SK-N-SH (cell line): ENCODE results near the gene CLIC3. TPM values are rescaled to one million over a fixed set of nuclear protein-coding genes. Genes with fewer than 3 reads are reported as not detected.

ENCODE experiments used
- CTCF ChIA-PET: fragments of 300-600, 350-600 bp; formaldehyde crosslinking; extraction: SDS; loops from one replicate; lab custom pipeline; 2021; lab: Yijun Ruan, JAX
- POLR2A ChIA-PET: fragments of 350-600 bp; sonication (Branson Sonifier 250); formaldehyde crosslinking; extraction: SDS; loops from one replicate; lab custom pipeline; 2020; ENCODE audit warnings: antibody characterized with exemption, inconsistent platforms; lab: Yijun Ruan, JAX
- DNase-seq: peaks from one replicate; pipeline ENCODE4 v3.0.0; 2012
- H2AFZ ChIP-seq: fragments of 200-600 bp; sonication (generic); 2 replicates; pipeline ENCODE4 v1.8.1; 2016; ENCODE audit warnings: antibody characterized with exemption, mild to moderate bottlenecking, low read depth
- H3F3A ChIP-seq: fragments of 200-600 bp; sonication (generic); replicated peaks from 2 replicates; pipeline ENCODE3; 2016; ENCODE audit warnings: antibody characterized with exemption, mild to moderate bottlenecking; ENCODE audit not compliant: insufficient read depth
- H3K27ac ChIP-seq, 2 experiments: fragments of 200-500 bp in 1 of 2; fragments of 200-600 bp in 1 of 2; sonication (Bioruptor generic) in 1 of 2; sonication (generic), shearing (Covaris generic) in 1 of 2; 2 replicates each; pipeline versions ENCODE4 v1.5.1 to v1.6.1; 2014 to 2016; ENCODE audit warnings: low read depth in 2 of 2, inconsistent platforms in 1 of 2, low read length in 1 of 2, mild to moderate bottlenecking in 1 of 2, mixed read lengths in 1 of 2
- H3K27me3 ChIP-seq: fragments of 200-600 bp; sonication (generic), shearing (Covaris generic); 2 replicates; pipeline ENCODE4 v1.6.1; 2016; ENCODE audit warnings: mixed run types; ENCODE audit not compliant: insufficient read depth
- H3K36me3 ChIP-seq, 2 experiments: fragments of 200-500 bp in 1 of 2; fragments of 200-600 bp in 1 of 2; sonication (Bioruptor generic) in 1 of 2; sonication (generic) in 1 of 2; replicated peaks in 1 of 2; 2 replicates each; pipeline versions ENCODE3 to v1.5.1; 2014 to 2016; ENCODE audit warnings: low read length in 1 of 2, mild to moderate bottlenecking in 1 of 2; ENCODE audit not compliant: insufficient read depth in 2 of 2, control insufficient read depth in 1 of 2
- H3K4me1 ChIP-seq, 2 experiments: fragments of 200-500 bp in 1 of 2; fragments of 200-600 bp in 1 of 2; sonication (Bioruptor generic) in 1 of 2; sonication (generic), shearing (Covaris generic) in 1 of 2; 2 replicates each; pipeline versions ENCODE4 v1.5.1 to v1.6.1; 2014 to 2016; ENCODE audit warnings: low read depth in 1 of 2, low read length in 1 of 2, mixed run types in 1 of 2; ENCODE audit not compliant: insufficient read depth in 2 of 2, control insufficient read depth in 1 of 2
- H3K4me2 ChIP-seq: fragments of 200-600 bp; sonication (generic), shearing (Covaris generic); 2 replicates; pipeline ENCODE4 v1.6.1; 2017; ENCODE audit warnings: mixed run types
- H3K4me3 ChIP-seq, 2 experiments: fragments of 200-500 bp in 1 of 2; fragments of 200-600 bp in 1 of 2; sonication (Bioruptor generic) in 1 of 2; sonication (generic), shearing (Covaris generic) in 1 of 2; 2 replicates each; pipeline versions ENCODE4 v1.5.1 to v1.8.1; 2014 to 2016; ENCODE audit warnings: low read depth in 2 of 2, inconsistent platforms in 1 of 2, low read length in 1 of 2, mild to moderate bottlenecking in 1 of 2, mixed read lengths in 1 of 2, moderate library complexity in 1 of 2
- H3K79me2 ChIP-seq: fragments of 200-600 bp; sonication (generic); 2 replicates; pipeline ENCODE4 v1.8.1; 2017; ENCODE audit warnings: mild to moderate bottlenecking; ENCODE audit not compliant: insufficient read depth
- H3K9ac ChIP-seq: fragments of 200-600 bp; sonication (generic); 2 replicates; pipeline ENCODE4 v1.6.1; 2017; ENCODE audit warnings: mixed run types
- H3K9me2 ChIP-seq: fragments of 200-600 bp; sonication (generic); 2 replicates; pipeline ENCODE4 v1.6.1; 2017; ENCODE audit warnings: mixed run types
- H3K9me3 ChIP-seq: fragments of 200-600 bp; sonication (generic); 2 replicates; pipeline ENCODE4 v1.6.1; 2017; ENCODE audit warnings: mixed run types, mild to moderate bottlenecking, moderate library complexity
- H4K20me1 ChIP-seq: fragments of 200-600 bp; sonication (generic); 2 replicates; pipeline ENCODE4 v1.6.1; 2017; ENCODE audit warnings: mild to moderate bottlenecking, mixed run types; ENCODE audit not compliant: insufficient read depth
- CHD2 ChIP-seq: fragments of 150-350 bp; IDR thresholded peaks from 2 replicates; pipeline ENCODE4 v1.6.1; 2018; ENCODE audit warnings: low read length; ENCODE audit not compliant: partially characterized antibody
- ELF1 ChIP-seq: IDR thresholded peaks from 2 replicates; pipeline ENCODE4 v1.4.0; 2012
- EP300 ChIP-seq, 2 experiments: IDR thresholded peaks; 2 replicates each; pipeline versions ENCODE4 v1.4.0 to v1.6.1; 2012; ENCODE audit warnings: borderline replicate concordance in 1 of 2, low read depth in 1 of 2, low read length in 1 of 2
- FOXJ3 ChIP-seq: sonication (generic); formaldehyde crosslinking; IDR thresholded peaks from 2 replicates; pipeline ENCODE4 v1.5.1; 2020; ENCODE audit warnings: mild to moderate bottlenecking, missing genetic modification reagents
- IRF3 ChIP-seq: fragments of 150-350 bp; IDR thresholded peaks from 2 replicates; pipeline ENCODE4 v1.6.1; 2016; ENCODE audit warnings: mild to moderate bottlenecking, low read depth, low read length
- MAX ChIP-seq: IDR thresholded peaks from 2 replicates; pipeline ENCODE4 v1.4.0; 2012; ENCODE audit warnings: low read depth
- NFIC ChIP-seq: IDR thresholded peaks from 2 replicates; pipeline ENCODE4 v1.4.0; 2012; ENCODE audit warnings: borderline replicate concordance
- NRF1 ChIP-seq: IDR thresholded peaks from 2 replicates; pipeline ENCODE4 v1.6.1; 2012; ENCODE audit warnings: low read depth, mild to moderate bottlenecking, low read length
- RAD21 ChIP-seq: IDR thresholded peaks from 2 replicates; pipeline ENCODE4 v1.6.1; 2012; ENCODE audit warnings: mild to moderate bottlenecking, low read length
- RCOR1 ChIP-seq: fragments of 150-350 bp; IDR thresholded peaks from 2 replicates; pipeline ENCODE4 v1.6.1; 2017; ENCODE audit warnings: antibody characterized with exemption, low read length
- REST ChIP-seq: IDR thresholded peaks from 2 replicates; pipeline ENCODE4 v1.6.1; 2012; ENCODE audit warnings: mild to moderate bottlenecking, low read depth, low read length, moderate library complexity
- RFX5 ChIP-seq: IDR thresholded peaks from 2 replicates; pipeline ENCODE4 v1.6.1; 2012; ENCODE audit warnings: mild to moderate bottlenecking, improper control_type of control experiment, low read length
- SIN3A ChIP-seq: IDR thresholded peaks from 2 replicates; pipeline ENCODE4 v1.6.1; 2012; ENCODE audit warnings: low read depth, mild to moderate bottlenecking, low read length, moderate library complexity, borderline replicate concordance
- TCF12 ChIP-seq: IDR thresholded peaks from 2 replicates; pipeline ENCODE4 v1.4.0; 2012
- TEAD4 ChIP-seq: IDR thresholded peaks from 2 replicates; pipeline ENCODE4 v1.4.0; 2012; ENCODE audit warnings: mild to moderate bottlenecking, borderline replicate concordance; ENCODE audit not compliant: insufficient read depth
- USF1 ChIP-seq: IDR thresholded peaks from 2 replicates; pipeline ENCODE4 v1.4.0; 2012; ENCODE audit warnings: low read depth, borderline replicate concordance
- ZBTB33 ChIP-seq: IDR thresholded peaks from 2 replicates; pipeline ENCODE4 v1.4.0; 2012; ENCODE audit warnings: low read depth, borderline replicate concordance
- WGBS: methylation state at CpG from one replicate; pipeline ENCODE4 v1.1.6; 2017; ENCODE audit warnings: low lambda C conversion rate; 5-methylcytosine and 5-hydroxymethylcytosine counted together
- polyA plus RNA-seq, 3 experiments: library from polyadenylated mRNA; depleted of rRNA; stranded (reverse); fragments of >200 nt; gene quantifications; 2 replicates each; pipeline ENCODE4 v1.2.3, GENCODE V29; 2012

CLIC3 gene
- polyA plus RNA-seq, 1 of the 3 experiments (the other 2 are of a cell fraction): 1.0 TPM

GRCh38 chr9:136994888-136995230 lies 1.5 kb downstream of the CLIC3 start:
- 96% methylated on average over 16 of the region's 40 CpGs for WGBS
- no peak for TF ChIP-seq CHD2
- TF ChIP-seq EP300 (IDR thresholded peaks at IDR 0.05; ENCODE audit: borderline replicate concordance in 1 of 2, low read depth in 1 of 2, low read length in 1 of 2): no peak
- no peak for TF ChIP-seq REST
- TF ChIP-seq USF1: no peak
- no peak for TF ChIP-seq TEAD4
- no peak for TF ChIP-seq IRF3
- TF ChIP-seq SIN3A: no peak
- no peak for TF ChIP-seq NFIC
- TF ChIP-seq ELF1: no peak
- no peak for TF ChIP-seq RAD21
- no peak for TF ChIP-seq FOXJ3
- TF ChIP-seq NRF1: no peak
- no peak for TF ChIP-seq ZBTB33
- TF ChIP-seq TCF12: no peak
- TF ChIP-seq RCOR1: no peak
- no peak for TF ChIP-seq MAX
- TF ChIP-seq RFX5: no peak
- no peaks in the 10 kb centered on the region for H3K9me3 ChIP-seq
- H3K27ac ChIP-seq: no peak overlapping the region
- H3K9ac ChIP-seq: no peak overlapping the region
- no peak for DNase-seq
- ChIA-PET CTCF (interaction anchor here (2.1 to 6.8 kb wide), 2 partner anchors 34 to 40 kb away, joined by 10 to 68 read pairs; partner anchors contain the start of genes ABCA2 and FUT7), POLR2A (no interaction called here)
- H3K4me3 ChIP-seq: no peak overlapping the region
- no peak overlapping the region for H3K4me2 ChIP-seq
- no peaks in the 10 kb centered on the region for H3F3A ChIP-seq
- no peaks in the 10 kb centered on the region for H3K27me3 ChIP-seq
- H2AFZ ChIP-seq: no peak overlapping the region
- H3K36me3 ChIP-seq: peaks cover 0 to 7% of the 10 kb centered on the region in 2 experiments
- H3K79me2 ChIP-seq: peaks cover 18% of the 10 kb centered on the region; the same call in 1 of the 2 replicates
- H3K4me1 ChIP-seq: peaks cover 9 to 24% of the 10 kb centered on the region in 2 experiments; a peak in 3 of 4 replicates
- H3K9me2 ChIP-seq: no peaks in the 10 kb centered on the region
- 0 out of 2 replicates have a peak, but pooled peaks cover 3% of the 10 kb centered on the region for H4K20me1 ChIP-seq
